GM21529 (cell line): Measurements from ENCODE around the gene TMEM69.
"Not testable (repeated sequence)": the region's sequence is repeated elsewhere in the genome, so short reads cannot be mapped to it uniquely, and the experiment has no call there.

Experiments
- ATAC-seq: cut with Tn5 transposase; IDR thresholded peaks from one replicate; pipeline ENCODE4 v1.9.1; 2021; ENCODE audit not compliant: unreplicated experiment

TMEM69 gene, protein sequence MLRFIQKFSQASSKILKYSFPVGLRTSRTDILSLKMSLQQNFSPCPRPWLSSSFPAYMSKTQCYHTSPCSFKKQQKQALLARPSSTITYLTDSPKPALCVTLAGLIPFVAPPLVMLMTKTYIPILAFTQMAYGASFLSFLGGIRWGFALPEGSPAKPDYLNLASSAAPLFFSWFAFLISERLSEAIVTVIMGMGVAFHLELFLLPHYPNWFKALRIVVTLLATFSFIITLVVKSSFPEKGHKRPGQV

GRCh38 chr1:45687754-45688740 lies at the start of gene TMEM69:
Gene TMEM69 (plus strand): TSS chr1:45688181. CDS start chr1:45691069, 2,888 bp downstream.
- ATAC-seq: no peak

GRCh38 chr1:45640293-45640692 lies 47.7 kb upstream of the TMEM69 start:
- no peak for ATAC-seq

GRCh38 chr1:45643321-45643720 lies 44.7 kb upstream of the TMEM69 start:
- no peak for ATAC-seq

DNA sequence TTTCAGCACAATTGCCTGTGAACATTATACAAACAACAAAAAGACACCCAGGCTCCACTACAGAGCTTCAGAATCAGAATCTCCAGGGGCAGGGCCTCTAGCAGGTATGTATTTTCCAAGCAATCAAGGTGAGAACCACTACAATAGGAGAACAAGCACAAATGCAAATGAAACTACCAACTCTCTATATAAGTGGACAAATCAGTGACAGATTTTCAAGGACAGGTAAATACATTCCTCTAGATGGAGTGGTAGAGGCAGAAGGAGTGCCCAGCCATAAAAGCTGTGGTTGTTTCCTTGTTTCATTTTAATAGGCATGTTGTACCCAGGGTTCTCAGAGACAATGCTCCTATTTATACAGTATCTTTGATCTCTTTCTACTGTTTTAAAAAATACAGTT lies 44.0 kb upstream of the TMEM69 start:
- no peak for ATAC-seq

DNA sequence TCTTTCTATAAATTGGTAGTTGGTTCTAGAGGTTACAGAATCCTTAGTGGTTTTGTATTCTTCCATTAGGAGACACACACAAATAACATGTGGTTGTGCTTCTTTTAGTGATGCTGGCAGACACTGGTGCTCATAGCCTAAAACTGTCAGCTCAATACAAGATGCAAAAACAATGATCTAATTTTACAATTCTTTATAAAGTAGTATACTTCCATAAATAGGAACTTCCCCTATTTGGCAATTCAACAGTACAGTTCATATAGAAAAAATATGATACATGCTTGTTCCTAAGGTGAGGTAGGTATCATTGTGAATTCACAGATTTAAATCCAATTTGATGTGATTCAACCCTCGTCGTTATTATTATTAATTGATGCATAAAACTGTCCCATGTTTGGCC lies 43.3 kb upstream of the TMEM69 start:
- ATAC-seq: no peak

- no peak for ATAC-seq
Measured at GRCh38 chr1:45647248-45648021, 40.5 kb upstream of the TMEM69 start.

GRCh38 chr1:45654540-45655280 lies 33.3 kb upstream of the TMEM69 start:
- no peak for ATAC-seq

- ATAC-seq: no peak
Measured at GRCh38 chr1:45656573-45657226, 31.3 kb upstream of the TMEM69 start.

GRCh38 chr1:45658171-45658570 lies 29.8 kb upstream of the TMEM69 start:
- no peak for ATAC-seq

DNA sequence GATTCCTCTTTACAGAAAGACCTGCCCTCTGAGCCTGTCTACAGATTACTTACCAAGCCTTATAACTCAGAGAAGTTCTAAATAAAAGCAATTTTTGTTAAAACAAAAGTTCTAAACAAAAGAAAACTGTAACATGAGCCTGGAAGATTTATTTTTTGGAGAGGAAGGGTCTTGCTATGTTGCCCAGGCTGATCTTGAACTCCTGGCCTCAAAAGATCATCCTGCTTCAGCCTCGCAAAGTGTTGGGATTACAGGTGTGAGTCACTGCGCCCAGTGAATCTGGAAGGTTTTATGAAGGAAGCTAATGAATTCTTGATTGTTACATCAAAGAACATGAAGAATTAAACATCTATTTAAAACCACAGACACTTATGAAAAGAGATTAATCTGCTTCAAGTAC lies 28.8 kb upstream of the TMEM69 start:
- no peak for ATAC-seq

DNA sequence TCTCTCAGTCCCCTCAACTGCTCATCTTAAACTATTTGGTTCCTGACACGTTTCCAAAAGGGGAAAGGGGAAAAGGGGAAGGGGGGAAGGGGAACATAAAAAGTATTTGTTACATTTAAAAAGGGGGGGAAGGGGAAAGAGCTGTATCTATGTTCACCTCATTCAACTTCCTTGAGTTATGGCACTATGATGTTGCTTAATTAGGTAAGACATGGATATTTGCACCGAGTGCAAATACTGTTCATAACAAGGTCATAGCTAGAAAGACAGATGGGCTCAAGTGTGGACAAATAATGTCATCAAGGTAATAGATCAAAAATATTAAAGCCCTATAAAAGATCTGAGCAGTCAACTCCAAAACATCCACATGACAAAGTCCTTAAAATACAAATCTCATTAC lies 27.6 kb upstream of the TMEM69 start:
- no peak for ATAC-seq

DNA sequence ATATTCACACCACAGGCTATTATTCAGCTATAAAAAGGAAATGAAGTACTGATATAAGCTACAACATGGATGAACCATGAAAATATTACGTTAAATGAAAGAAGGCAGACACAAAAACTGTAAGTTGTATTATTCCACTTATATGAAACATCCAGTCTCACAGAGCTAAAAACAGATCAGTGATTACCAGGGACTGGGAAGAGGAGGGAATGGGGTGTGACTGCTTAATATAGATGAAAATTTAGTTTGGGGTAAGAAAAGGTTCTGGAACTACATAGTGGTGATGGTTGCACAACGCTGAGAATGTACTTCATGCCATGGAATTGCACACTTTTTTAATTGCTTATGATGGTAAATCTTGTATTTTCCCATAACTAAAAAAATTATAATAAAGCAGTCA lies 21.1 kb upstream of the TMEM69 start:
- no peak for ATAC-seq

- ATAC-seq: no peak
Measured at GRCh38 chr1:45667321-45668111, 20.5 kb upstream of the TMEM69 start.

DNA sequence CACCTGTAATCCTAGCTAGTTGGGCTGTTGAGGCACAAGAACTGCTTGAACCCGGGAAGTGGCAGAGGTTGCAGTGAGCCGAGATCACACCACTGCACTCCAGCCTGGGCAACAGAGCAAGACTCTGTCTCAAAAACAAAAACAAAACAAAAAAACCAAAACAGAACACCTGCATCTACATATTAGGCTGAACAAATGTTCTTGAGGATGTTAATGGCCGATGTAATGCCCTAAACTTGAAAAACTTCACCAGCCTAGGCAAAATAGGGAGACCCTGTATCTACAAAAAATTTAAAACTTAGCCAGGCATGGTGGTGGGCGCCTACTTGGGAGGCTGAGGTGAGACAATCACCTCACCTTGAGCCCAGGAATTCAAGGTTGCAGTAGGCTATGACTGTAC lies 19.5 kb upstream of the TMEM69 start:
- ATAC-seq: no peak

DNA sequence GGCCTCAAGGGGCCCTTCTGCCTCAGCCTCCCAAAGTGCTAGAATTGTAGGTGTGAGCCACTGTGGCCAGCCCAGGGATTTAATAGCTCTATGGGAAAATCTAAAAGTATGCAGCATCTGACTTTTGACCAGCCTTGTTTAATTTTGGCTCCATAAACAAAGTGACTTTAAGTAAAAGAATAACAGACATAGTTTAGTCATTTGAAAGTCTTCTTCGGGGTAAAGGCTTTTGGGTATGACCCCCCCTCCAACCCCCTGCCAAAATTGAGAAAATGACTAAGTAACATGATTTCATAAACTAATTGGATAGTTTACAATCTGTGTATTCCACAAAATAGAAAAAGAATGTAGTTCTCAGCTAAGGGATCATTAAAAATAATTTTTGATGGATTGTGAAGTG lies 18.6 kb upstream of the TMEM69 start:
- ATAC-seq: no peak

DNA sequence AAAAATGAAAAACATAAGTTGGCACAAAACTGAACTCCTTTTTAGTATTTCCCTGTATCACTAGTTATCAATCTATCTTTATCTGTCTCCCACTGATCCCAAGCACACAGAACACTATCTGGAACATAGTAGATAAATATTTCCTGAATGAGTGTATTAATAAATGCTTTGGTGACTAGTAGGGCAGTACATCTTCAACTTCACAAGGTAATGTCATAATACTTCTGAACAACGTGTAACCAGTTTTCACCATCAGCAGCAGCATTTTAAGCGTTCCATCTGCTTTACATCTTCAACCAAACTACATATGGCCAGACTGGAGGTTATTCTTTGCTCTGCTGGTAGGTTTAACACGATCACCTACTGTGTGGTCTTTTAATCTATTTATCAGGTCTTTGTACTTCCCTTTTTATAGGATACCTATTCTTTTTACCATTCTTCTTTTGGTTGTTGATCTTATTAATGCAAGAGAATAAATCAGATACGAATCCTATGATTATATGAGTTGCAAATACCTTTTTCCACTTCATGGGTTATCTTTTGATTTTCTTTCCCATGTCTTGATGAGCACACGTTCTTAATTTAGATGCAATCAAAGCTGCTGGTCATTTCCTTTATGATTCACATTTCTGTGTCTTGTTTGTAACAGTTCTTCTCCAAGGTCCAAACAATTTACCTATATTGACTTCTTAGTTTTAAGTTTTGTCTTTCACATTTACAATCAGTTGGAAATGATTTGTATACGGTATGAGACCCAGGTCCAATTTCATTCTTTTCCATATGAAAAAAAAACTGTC lies 17.9 kb upstream of the TMEM69 start:
- ATAC-seq: no peak

- no peak for ATAC-seq
Measured at GRCh38 chr1:45673956-45674355, 14.0 kb upstream of the TMEM69 start.

- ATAC-seq: no peak
Measured at GRCh38 chr1:45674478-45674877, 13.5 kb upstream of the TMEM69 start.

- not testable (repeated sequence) for ATAC-seq
Measured at GRCh38 chr1:45676553-45676952, 11.4 kb upstream of the TMEM69 start.
